ENCODE data around the gene TBC1D8B. TPM values are rescaled to one million over a fixed set of nuclear protein-coding genes. Genes with fewer than 3 reads are reported as not detected.
A peak's percentile ranks its signal among the peaks of the same experiment; 100 is the strongest.

TBC1D8B gene
- total and polyA plus RNA-seq, 8 donors, result 2.1 to 117 (median 7.8) TPM

DNA sequence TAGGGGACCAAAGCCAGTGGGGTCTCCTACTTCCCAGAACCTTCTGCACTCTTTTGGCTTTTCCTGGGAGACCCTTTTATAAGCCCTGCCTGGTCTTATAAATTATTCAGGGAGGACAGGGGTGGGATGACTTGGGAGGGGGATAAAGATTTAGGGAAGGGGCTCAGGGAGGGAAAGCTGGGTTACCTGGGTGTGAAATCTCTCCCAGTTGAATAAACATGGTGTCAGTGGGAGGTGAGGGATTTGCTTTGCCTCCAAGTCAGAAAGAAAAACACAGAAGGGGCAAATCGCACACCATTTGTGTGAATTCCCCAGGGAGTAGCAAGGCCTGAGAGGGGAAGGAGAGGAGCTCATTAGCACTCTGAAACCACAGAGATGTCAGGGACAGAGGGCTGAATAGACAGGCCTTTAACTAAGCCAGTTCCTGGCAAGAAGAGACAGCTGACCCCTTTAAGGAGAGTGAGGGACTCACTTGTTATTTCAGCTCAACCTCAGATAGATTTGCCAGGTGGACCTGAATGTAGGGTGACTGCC lies 100.9 kb downstream of the TBC1D8B start, which contains the start of gene RIPPLY1:
Gene RIPPLY1 (minus strand): TSS at position 51 of the 534 bp plus-strand sequence. CDS start 54 bp downstream, outside the sequence.
- Histone ChIP-seq H3K4me3 (no peak within 1 kb of the TSS), H3K27ac (no peak within 1 kb of the TSS), H3K27me3 (peaks cover 0 to 7% (median 0%) of the 10 kb centered on the region in 3 donors), H3K36me3 (no peaks in the 10 kb centered on the region), H3K9me3 (no peaks in the 10 kb centered on the region), H3K4me1 (no peaks in the 10 kb centered on the region)
- TF ChIP-seq EP300 (IDR thresholded peaks at IDR 0.05) (no peak), POLR2A (IDR thresholded peaks at IDR 0.05) (no peak), POLR2AphosphoS5 (IDR thresholded peaks at IDR 0.05) (no peak)
- TF ChIP-seq, protein P1, sequence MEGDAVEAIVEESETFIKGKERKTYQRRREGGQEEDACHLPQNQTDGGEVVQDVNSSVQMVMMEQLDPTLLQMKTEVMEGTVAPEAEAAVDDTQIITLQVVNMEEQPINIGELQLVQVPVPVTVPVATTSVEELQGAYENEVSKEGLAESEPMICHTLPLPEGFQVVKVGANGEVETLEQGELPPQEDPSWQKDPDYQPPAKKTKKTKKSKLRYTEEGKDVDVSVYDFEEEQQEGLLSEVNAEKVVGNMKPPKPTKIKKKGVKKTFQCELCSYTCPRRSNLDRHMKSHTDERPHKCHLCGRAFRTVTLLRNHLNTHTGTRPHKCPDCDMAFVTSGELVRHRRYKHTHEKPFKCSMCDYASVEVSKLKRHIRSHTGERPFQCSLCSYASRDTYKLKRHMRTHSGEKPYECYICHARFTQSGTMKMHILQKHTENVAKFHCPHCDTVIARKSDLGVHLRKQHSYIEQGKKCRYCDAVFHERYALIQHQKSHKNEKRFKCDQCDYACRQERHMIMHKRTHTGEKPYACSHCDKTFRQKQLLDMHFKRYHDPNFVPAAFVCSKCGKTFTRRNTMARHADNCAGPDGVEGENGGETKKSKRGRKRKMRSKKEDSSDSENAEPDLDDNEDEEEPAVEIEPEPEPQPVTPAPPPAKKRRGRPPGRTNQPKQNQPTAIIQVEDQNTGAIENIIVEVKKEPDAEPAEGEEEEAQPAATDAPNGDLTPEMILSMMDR (IDR thresholded peaks at IDR 0.05), result no peak
- intact Hi-C loops (cut with DNase I; ENCODE audit: low total_unique reads), result no loop called here
- no peak for DNase-seq
- 75 to 90% (median 88%) methylated on average over 1 of the region's 1 CpG for WGBS, 5 donors

DNA sequence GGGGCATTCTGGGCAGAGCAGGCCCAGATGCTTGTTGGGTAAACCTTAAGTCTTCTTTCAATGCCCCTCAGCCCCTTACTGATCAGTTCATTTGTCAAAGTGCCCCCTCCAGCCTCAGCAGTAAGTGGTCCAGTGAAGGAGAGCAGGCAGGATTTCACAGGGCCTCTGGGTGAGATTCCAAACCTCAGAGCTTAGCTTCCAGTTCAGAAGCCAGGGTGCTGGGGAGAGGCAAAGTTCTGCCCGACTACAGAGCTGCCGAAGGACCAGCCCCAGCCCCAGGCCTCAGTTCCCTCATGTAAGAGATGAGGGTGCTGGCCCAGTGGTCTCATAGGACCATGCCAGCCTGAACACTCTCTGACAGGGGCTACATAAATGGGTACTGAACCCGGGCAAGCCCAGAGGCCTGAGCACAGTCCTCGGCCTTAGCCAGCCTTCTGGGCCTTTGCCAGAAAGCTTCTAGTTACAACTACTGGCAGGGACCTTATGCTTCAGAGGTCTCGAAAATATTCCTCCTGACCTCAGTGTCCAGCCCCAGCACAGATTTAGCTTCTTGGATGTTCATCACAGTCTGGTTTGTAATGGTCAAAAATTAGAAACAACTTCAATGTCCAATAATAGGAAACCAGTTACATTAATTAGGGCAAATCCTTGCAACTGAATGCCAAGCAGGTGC lies 101.5 kb downstream of the TBC1D8B start:
- H3K4me1 ChIP-seq, result no peaks in the 10 kb centered on the region
- DNase-seq, result no peak
- H3K36me3 ChIP-seq, result no peaks in the 10 kb centered on the region
- intact Hi-C loops (cut with DNase I; ENCODE audit: low total_unique reads), result no loop called here
- peaks cover 0 to 7% (median 0%) of the 10 kb centered on the region in 3 donors for H3K27me3 ChIP-seq
- no peaks in the 10 kb centered on the region for H3K9me3 ChIP-seq
- no peak for TF ChIP-seq POLR2AphosphoS5 (IDR thresholded peaks at IDR 0.05)
- H3K27ac ChIP-seq, result no peak overlapping the region
- no peak overlapping the region for H3K4me3 ChIP-seq
- WGBS, 5 donors, result 50 to 86% (median 77%) methylated on average over 3 to 5 of the region's 5 CpGs

DNA sequence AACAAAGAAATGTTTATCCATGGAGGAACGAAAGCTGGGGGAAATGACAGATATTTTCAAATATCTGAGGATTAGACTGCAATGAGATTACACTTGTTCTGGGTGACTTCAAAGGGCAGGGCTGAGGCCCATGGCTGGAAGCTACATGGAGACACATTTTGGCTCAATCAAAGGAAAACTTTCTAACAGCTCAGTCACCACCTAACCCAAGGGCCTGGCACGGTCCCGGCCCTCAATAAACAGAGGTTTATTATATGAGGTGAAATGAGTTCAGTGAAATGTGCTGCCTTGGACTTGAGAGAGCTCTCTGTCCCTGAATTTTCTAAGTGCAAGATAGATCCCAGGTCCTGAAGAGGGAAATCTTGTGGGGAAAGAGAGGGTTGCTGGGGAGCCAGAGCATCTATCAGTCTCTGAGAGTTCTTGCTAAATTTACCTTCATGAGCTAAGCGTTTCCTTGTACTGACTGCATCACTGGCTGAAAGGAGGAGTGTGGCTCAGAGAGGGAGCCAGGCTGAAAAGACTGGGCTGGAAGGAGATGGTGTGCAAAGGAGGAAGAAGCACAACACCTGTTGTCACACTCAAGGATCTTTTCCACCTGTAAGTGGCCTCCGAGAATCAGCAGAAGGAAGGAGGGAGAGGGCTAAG lies 102.7 kb downstream of the TBC1D8B start:
- Histone ChIP-seq H3K27me3 (peaks cover 0 to 7% (median 0%) of the 10 kb centered on the region in 3 donors), H3K4me1 (no peaks in the 10 kb centered on the region), H3K27ac (no peak overlapping the region), H3K4me3 (no peak overlapping the region), H3K9me3 (no peaks in the 10 kb centered on the region), H3K36me3 (no peaks in the 10 kb centered on the region)
- intact Hi-C loops (cut with DNase I; ENCODE audit: low total_unique reads), result no loop called here
- TF ChIP-seq EP300 (IDR thresholded peaks at IDR 0.05), result no peak
- no peak for TF ChIP-seq POLR2A (IDR thresholded peaks at IDR 0.05)
- 57 to 78% (median 68%) methylated on average over 5 of the region's 5 CpGs for WGBS, 5 donors
- no peak for DNase-seq

DNA sequence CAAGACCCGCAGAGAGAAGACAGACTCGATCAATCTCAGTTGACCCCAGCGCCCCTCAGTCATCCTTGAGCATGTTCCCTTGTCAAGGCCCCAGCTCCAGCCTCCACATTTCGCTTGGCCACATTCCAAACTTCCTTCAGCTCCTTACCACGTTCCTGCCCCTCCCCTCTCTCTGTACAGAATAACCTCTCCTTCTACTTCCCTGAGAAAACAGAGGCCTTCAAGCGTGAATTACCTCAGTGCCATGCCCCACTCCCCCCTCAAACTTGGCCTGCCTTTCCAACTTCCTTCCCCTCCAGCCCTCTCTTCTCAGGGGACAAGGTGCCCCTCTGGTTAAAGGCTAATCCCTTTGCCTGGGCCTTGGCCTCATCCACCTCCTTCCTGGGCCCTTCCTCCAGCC lies 103.9 kb downstream of the TBC1D8B start:
- Histone ChIP-seq H3K27me3 (peaks cover 0 to 7% (median 0%) of the 10 kb centered on the region in 3 donors), H3K4me3 (no peak overlapping the region), H3K36me3 (no peaks in the 10 kb centered on the region), H3K27ac (no peak overlapping the region), H3K4me1 (no peaks in the 10 kb centered on the region), H3K9me3 (no peaks in the 10 kb centered on the region)
- WGBS, 5 donors, result 40 to 51% (median 47%) methylated on average over 6 of the region's 6 CpGs
- TF ChIP-seq, protein P1 (IDR thresholded peaks at IDR 0.05), result no peak
- TF ChIP-seq EP300 (IDR thresholded peaks at IDR 0.05) (no peak), POLR2AphosphoS5 (IDR thresholded peaks at IDR 0.05) (no peak), POLR2A (IDR thresholded peaks at IDR 0.05) (no peak)
- intact Hi-C loops (cut with DNase I; ENCODE audit: low total_unique reads), result no loop called here
- DNase-seq, result peak in 1 of 2 donors; percentile 79

DNA sequence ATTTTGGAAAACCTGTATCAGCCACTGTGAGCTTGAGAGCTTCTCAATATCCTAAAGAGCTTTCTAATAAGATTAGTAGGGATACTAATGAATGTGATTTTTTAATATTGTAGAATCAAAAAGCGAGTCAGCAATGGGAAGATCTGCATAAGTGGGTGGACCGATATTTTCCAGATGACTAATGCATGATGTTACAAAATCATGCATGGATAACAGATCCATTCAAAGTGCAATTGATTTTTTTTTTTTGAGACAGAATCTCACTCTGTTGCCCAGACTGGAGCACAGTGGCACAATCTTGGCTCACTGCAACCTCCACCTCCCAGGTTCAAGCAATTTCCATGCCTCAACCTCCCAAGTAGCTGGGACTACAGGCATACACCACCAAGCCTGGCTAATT lies 110.4 kb downstream of the TBC1D8B start:
- intact Hi-C loops (cut with DNase I; ENCODE audit: low total_unique reads), result no loop called here
- H3K9me3 ChIP-seq, result no peaks in the 10 kb centered on the region
- peaks cover 0 to 4% (median 0%) of the 10 kb centered on the region in 3 donors for H3K27me3 ChIP-seq
- no peak for DNase-seq
- WGBS, 5 donors, result 65 to 83% (median 72%) methylated on average over 2 of the region's 2 CpGs
- no peak overlapping the region for H3K4me3 ChIP-seq
- TF ChIP-seq POLR2A (IDR thresholded peaks at IDR 0.05) (no peak), EP300 (IDR thresholded peaks at IDR 0.05) (no peak), POLR2AphosphoS5 (IDR thresholded peaks at IDR 0.05) (no peak)
- TF ChIP-seq, protein P1 (IDR thresholded peaks at IDR 0.05), result no peak
- H3K27ac ChIP-seq, result no peak overlapping the region
- H3K36me3 ChIP-seq, result no peaks in the 10 kb centered on the region
- no peaks in the 10 kb centered on the region for H3K4me1 ChIP-seq
